ENCODE measurements around the gene NOX3.

The NOX3 gene

GRCh38 chr6:155429321-155429893 is 26.2 kb downstream of the NOX3 start:
- no peak for DNase-seq

GRCh38 chr6:155426408-155426945 is 29.2 kb downstream of the NOX3 start:
- DNase-seq: no peak

GRCh38 chr6:155424181-155424580 is 31.5 kb downstream of the NOX3 start:
- DNase-seq: no peak

- DNase-seq: no peak
Observed at GRCh38 chr6:155422635-155423034, 33.0 kb downstream of the NOX3 start.

- no peak for DNase-seq
Observed at GRCh38 chr6:155420492-155420891, 35.1 kb downstream of the NOX3 start.

- DNase-seq: no peak
Observed at GRCh38 chr6:155419161-155419560, 36.5 kb downstream of the NOX3 start.

GRCh38 chr6:155418017-155418761 is 37.5 kb downstream of the NOX3 start:
- DNase-seq: no peak

- no peak for DNase-seq
Observed at GRCh38 chr6:155417454-155417853, 38.2 kb downstream of the NOX3 start.

- no peak for DNase-seq
Observed at GRCh38 chr6:155415953-155416352, 39.7 kb downstream of the NOX3 start.

GRCh38 chr6:155414049-155414448 is 41.6 kb downstream of the NOX3 start:
- no peak for DNase-seq

- DNase-seq: no peak
Observed at GRCh38 chr6:155412335-155412734, 43.3 kb downstream of the NOX3 start.

- DNase-seq: no peak
Observed at GRCh38 chr6:155411154-155412052, 44.2 kb downstream of the NOX3 start.

- peak; percentile 18 for DNase-seq
Observed at GRCh38 chr6:155409391-155409790, 46.2 kb downstream of the NOX3 start.

GRCh38 chr6:155408981-155409380 is 46.7 kb downstream of the NOX3 start:
- no peak for DNase-seq

GRCh38 chr6:155408231-155408630 is 47.4 kb downstream of the NOX3 start:
- no peak for DNase-seq

- no peak for DNase-seq
Observed at GRCh38 chr6:155406801-155407200, 48.8 kb downstream of the NOX3 start.

GRCh38 chr6:155404937-155405336 is 50.7 kb downstream of the NOX3 start:
- no peak for DNase-seq

GRCh38 chr6:155402656-155403304 is 52.9 kb downstream of the NOX3 start:
- DNase-seq: no peak

- DNase-seq: no peak
Observed at GRCh38 chr6:155400654-155400965, 55.0 kb downstream of the NOX3 start.

GRCh38 chr6:155399745-155400653 is 55.6 kb downstream of the NOX3 start:
- DNase-seq: no peak

- no peak for DNase-seq
Observed at GRCh38 chr6:155399062-155399744, 56.4 kb downstream of the NOX3 start.

- no peak for DNase-seq
Observed at GRCh38 chr6:155398701-155399061, 57.0 kb downstream of the NOX3 start.

Data from NCI-H446 treated with DMSO at 0.1 percent for 48 hours (cell line).